IPS-NIHi7 (cell line): Measurements from ENCODE around the gene P2RY1.
"Not testable (repeated sequence)": the region's sequence is repeated elsewhere in the genome, so short reads cannot be mapped to it uniquely, and the experiment has no call there.

Experiments used
- DNase-seq: peaks from one replicate; pipeline ENCODE4 v3.0.0; 2012; ENCODE audit warnings: mixed read lengths; ENCODE audit errors: extremely low spot score

Gene P2RY1

DNA sequence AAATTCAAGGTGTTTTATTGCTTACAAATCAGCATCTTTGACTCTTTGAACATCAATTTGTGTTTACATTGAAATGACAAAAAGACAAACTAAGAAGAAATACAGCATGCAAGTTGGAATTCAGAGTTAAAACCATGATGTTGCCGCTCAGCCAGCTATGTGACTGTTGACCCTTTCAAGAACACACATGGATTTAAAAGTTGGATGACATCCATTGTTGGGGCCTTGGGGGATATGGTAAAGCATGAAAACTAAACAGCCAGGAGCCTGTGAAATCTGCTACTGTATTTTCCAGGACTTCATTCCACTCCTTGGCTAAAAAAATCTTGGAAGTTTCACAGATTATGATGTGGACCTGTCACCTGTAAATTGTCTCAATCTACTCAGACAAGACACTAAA, 4.6 kb downstream of the P2RY1 start:
- DNase-seq: no peak

DNA sequence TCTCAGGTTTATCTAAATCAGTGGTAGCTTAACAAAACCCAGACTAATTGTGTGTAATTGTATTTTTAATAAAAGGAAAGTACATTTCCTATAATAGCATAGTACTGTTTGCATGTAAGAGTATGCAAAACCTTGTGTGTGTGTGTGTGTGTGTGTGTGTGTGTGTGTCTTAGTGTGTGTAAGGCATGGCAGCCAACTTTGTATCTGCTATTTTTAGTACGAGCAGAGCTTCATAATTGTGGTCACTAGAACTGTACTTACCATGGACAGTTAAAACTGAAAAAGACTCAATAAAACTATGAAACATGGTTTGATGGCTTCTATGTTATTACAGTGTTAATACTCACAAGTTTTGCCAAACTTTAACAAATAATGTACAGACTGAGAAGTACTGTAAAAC, 6.2 kb downstream of the P2RY1 start:
- DNase-seq: no peak

DNA sequence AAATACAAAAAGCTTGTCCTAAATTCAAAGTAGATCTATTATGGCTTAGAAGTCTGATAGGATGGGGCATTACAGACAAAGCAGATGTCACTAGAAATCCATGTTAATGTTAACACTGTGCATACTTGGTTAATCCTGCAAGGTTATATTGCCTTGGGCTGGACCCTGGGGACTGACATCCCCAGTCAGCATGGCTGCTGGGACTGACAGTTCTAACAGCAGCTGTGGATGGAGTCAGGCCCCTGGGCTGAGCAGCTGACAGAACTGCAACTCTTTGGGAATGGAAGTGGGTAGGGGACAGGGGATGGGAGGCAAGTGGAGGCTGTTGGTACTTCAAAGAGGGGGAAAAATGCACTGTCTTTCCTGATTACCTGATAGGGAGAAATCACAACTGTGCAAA, 7.5 kb downstream of the P2RY1 start:
- DNase-seq: no peak

DNA sequence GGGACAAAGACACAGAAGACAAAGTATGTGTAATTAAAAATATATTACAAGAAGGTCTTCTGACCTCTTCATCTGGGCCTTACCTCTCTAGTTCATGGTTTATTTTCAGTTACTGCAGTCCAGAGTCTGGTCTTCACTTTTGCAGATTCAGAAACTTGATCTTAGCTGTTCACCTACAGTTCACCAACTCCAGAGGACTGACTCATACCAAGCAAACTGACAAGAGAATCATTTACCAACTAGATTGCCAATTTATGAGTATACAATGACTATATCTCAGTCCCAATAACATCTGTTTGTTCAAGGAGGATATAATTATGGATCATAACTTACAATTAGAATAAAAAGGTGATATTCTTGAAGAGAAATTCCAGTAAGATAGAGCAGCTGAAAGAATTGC, 9.0 kb downstream of the P2RY1 start:
- no peak for DNase-seq

DNA sequence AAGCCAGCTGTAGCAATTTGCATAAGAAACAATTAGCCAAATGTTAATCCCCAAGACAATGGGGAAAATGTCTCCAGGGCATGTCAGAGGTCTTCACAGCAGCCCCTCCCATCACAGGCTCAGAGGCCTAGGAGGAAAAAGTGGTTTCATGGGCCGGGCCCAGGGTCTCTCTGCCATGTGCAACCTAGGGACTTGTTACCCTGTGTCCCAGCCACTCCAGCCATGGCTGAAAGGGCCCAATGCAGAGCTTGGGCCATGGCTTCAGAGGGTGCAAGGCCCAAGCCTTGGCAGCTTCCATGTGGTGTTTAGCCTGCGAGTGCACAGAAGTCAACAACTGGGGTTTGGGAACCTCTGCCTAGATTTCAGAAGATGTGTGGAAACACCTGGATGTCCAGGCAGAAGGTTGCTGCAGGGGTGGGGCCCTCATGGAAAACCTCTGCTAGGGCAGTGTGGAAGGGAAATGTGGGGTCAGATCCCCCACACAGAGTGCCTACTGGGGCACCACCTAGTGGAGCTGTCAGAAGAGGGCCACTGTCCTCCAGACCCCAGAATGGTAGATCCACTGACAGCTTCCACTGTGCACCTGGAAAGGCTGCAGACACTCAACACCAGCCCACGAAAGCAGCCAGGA, 11.8 kb downstream of the P2RY1 start:
- not testable (repeated sequence) for DNase-seq

DNA sequence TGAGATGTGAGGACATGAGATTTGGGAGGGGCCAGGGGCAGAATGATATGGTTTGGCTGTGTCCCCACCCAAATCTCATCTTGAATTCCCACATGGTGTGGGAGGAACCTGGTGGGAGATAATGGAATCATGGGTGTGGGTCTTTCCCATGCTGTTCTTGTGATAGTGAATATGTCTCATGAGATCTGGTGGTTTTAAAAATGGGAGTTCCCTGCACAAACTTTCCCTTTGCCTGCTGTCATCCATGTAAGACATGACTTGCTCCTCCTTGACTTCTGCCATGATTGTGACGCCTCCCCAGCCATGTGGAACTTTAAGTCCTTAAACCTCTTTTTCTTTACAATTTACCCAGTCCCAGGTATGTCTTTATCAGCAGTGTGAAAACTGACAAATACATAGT, 12.7 kb downstream of the P2RY1 start:
- DNase-seq: not testable (repeated sequence)

DNA sequence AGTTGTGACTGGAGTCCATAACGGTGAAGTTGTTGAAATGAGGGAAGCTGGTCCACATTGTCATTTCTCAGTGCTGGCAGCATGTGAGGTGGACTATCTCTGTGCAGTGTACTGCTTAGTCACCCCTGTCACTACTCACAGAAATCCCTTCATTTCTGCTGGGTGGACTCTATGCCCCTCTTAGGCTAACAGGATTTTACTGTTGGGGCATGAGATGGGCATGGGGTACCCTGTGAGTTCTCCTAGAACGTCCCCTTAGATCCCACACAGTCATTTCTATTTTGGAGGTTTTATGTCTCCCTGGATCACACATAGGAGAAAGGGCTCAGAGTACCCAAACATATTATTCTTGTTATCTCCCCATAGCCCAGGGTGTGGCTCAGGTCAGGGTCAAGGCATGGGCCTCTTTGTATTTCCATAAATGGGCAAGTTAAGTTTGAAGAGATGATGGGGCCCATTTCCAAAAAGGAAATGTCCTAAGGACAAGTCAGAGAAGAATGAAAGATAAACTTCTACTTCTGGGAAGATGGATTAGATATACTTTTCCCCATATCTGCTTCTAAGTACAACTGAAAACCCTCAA, 15.2 kb downstream of the P2RY1 start:
- no peak for DNase-seq

DNA sequence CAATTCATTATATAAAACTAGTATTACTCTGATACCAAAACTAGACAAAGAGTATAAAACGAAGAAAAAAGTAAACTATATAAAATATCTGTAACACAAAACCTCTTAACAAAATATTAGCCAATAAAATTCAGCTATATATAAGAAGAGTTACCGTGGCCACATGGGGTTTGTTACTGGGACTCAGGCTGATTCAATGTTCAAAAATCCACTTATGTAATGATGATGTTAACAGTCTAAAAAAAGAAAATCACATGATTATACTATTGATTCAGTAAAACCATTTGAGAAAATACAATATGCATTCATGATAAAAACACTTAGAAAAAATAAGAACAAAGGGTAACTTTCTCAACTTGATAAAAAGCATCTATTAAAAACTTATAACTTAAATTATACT, 18.3 kb downstream of the P2RY1 start:
- DNase-seq: no peak

DNA sequence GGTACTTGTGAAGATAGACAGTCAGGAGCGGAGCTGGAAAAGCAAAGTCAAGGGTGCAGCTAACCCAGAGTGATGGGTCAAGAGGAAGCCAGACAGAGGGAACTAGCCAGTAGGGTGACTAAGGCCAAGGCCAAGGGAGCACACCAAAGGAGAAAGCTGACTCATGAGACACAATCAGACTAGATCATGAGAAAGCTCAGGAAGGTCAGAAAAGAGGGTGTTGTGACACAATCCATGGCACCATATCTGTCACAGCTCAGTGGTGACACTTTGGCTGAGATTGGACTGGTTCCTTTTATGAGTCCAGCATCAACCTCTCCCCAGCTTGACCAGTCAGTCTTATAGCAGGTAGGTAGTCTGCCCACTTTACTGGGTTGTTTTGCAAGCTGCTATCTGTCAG, 22.2 kb downstream of the P2RY1 start:
- no peak for DNase-seq

DNA sequence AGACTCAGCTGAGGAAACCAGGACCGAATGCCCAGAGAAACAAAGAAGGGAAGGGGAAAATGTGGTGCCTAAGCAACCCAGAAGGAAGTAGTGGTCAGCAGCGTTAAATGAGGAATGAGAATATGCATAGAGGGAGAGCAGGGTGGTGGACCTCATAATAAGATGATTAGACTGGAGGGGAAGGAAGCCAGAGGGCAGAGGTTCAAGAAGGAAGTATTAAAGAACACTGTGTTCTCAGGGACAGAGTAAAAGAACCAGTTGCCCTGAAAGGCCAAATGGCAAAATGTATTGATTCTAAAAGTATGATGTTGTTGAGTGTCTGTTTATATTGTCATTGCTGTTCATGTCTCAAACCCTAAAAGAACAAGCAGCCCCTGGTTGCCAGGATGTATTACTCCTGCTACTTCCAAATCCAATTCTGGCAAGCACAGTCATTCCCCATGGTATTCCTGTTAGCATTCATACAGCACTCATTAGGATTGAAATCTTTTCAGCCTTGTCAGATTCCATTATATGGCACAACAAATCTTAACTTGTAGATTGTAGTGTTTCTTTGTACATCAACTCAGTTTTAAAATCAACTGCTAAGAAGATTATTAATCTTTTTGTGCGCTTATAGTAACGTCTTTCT, 23.4 kb downstream of the P2RY1 start:
- DNase-seq: no peak

DNA sequence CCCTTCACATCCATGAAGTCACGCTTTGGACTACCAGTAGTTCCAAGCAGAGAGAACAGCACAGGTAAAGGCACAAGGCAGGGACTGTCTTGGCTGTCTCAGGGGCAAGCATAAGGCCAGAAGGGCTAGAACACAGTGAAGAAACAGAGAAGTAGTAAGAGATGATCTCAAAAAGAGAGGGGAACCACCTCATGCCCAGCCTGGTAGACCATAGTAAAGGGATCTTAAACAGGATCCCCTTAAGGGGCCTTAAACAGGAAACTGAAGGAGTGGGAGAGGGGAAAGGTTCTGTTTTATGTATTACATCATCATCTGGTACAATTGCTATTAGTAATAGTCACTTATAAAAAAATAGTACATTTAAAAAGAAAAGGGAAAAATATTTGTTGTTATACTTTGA, 25.8 kb downstream of the P2RY1 start:
- DNase-seq: no peak

DNA sequence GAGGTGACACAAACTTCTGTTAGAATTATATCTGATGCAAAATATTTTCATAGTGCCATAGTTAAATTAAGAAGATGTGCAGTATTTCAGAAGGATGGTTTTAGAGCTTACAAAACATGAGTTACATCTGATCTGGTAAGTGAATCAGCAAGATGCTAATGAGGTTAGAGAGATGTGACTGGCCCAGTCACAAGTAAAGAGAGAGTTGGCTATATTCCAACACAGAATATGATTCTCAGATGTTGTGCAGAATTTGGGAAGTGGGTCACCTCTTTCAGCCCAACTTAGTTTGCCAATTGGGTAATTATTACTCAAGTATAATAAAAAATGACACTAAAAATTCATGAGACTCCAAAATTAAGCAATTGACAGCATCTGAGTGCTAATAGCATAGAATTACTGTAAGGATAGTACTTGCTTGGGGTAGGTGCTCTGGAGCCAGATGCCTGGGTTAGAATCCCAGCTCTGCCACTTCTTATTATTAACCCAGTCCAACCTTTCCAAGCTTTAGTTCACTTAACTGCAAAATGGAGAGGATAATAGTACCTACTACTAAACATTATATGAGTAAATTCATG, 30.8 kb downstream of the P2RY1 start:
- DNase-seq: no peak

DNA sequence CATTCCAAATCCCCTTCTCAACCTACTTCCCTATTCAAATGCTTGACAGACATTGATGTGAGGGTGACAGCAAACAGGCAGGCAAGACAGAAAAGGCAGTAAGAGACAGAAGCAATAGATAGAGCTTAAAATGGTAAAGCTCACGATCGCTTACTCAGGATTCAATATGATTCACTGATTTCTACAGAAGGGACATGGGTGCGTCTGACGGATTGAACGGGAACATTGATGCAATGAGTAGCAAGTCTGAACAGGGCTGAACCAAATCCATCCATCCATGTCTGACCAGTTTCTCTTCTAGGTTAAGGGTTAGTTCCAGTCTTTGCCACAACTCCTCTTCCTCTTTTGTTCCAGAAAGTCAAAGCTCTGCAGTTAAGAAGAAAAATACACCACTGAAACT, 35.1 kb downstream of the P2RY1 start:
- no peak for DNase-seq

DNA sequence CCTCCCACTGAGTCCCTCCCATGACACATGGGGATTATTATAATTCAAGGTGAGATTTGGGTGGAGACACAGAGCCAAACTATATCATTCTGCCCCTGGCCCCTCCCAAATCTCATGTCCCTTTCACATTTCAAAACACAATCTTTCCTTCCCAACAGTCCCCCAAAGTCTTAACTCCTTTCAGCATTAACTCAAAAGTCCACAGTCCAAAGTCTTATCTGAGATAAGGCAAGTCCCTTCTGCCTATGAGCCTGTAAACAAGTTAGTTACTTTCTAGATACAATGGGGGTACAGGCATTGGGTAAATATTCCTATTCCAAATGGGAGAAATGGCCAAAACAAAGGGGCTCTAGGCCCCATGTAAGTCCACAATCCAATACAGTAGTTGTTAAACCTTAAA, 38.4 kb downstream of the P2RY1 start:
- not testable (repeated sequence) for DNase-seq

DNA sequence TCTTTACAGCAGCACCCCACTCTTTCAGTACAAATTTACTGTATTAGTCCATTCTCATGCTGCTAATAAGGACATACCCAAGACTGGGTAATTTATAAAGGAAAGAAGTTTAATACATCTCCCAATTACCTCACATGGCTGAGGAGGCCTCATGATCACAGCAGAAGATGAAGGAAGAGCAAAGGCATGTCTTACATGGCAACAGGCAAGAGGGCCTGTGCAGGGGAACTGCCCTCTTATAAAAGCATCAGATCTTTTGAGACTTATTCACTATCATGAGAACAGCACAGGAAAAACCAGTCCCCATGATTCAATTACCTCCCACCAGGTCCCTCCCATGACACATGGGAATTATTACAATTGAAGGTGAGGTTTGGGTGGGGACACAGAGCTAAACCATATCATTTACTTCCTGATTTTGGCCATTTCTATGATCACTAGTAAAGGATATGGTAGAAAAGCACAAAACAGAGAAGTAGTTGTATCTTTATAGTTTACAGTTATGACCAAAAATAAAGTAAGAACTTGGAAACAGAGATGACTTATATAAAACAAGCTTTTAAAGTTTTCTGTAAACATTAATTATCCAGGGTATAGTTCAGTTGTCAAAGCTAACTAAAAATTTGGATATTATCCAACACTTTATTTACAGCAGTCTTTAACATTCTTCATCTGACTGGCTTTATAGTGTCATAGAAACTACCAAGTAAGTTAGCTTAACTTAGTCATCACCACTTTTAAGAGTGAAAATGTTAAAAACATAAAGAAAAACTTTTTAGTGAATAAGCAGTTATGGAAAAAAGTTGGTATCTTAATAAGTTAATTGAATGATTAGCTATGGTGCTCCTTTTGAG, 40.2 kb downstream of the P2RY1 start:
- no peak for DNase-seq

DNA sequence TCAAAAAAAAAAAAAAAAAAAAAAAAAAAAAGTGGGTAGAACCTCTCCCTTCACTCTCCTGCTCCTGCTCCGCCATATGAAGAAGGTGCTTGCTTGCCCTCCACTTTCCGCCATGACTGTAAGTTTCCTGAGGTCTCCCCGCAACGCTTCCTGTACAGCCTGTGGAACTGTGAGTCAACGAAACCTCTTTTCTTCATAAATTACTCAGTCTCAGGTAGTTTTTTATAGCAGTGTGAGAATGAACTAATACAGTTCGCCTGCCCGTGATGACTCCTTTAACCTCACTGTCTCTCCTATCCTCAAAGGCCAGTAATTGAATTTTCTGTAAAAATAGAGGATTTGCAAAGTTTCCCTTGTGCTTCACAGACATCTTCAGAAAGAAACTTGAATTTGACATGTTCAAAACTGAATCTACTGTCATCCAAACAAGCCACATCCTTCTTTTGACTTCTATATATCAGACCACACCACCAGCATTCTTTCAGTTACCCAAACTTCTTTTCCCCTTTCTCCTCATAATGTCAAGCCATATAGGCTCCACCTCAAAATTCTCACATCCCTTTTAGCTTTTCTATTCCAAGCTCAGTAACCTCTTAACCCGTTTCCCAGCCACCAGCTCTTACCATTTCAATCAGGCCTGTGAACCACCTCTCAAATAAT, 44.3 kb downstream of the P2RY1 start:
- DNase-seq: no peak

DNA sequence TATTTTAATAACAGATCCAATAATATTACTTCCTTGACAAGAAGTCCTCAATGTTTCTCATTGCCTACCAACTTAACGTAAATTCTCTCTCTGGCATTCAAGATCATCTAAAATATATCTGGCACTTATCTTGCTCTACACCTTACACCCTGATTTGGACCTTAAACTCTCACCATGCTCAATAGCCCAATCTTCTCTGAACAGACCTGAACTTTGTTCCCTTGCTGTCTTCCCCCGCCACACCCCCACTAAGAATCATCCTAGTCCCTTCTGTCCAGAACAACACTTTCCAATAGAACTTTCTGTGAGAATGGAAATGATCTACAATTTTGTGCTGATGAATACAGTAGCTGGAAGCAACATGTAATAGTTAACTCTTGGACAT, 44.9 kb downstream of the P2RY1 start:
- DNase-seq: no peak

DNA sequence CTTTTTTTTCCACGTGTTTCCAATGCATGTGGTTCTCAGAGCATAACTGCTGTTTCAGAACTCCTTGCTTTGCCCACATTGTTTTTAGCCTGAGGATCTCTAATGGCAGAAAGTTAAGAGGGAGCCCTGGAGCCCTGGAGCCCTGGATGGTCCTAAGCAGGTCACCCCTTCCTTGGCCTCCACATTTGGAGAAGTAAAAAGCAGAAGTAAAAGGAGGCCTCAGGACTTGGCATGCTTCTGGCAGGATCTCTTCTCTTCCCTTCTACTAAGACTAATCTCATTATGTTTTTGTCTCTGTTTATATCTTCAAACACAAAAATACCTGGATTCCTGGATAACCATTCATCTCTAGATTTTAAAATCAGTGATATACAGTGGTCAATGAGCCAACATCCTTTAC, 50.1 kb downstream of the P2RY1 start:
- no peak for DNase-seq
